GM18511 (cell line): ENCODE measurements around the gene SDR39U1.

ENCODE experiments used
- ATAC-seq: cut with Tn5 transposase; IDR thresholded peaks from one replicate; pipeline ENCODE4 v1.9.1; 2021; ENCODE audit warnings: mild to moderate bottlenecking, moderate library complexity; ENCODE audit not compliant: unreplicated experiment

Gene SDR39U1

DNA sequence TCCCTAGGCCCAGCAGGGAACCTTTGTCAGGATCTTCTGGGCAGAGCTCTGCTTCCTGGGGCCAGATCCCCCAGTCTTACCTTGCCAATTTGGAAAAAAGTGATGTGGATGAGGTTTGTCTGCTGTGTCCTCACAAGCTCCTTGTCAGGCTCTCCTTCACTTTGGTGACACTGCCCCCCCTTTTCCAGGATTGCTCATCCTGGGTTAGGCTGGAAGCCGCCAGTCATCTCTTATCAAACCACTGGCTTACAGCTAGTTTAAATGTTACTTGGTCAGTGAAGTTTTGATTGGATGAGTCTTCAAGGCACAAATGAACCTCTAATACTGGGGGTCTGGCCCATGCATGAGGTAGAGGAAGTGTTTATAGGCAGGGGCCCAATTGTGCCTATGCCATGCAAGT, 28.5 kb downstream of the SDR39U1 start:
- no peak for ATAC-seq

DNA sequence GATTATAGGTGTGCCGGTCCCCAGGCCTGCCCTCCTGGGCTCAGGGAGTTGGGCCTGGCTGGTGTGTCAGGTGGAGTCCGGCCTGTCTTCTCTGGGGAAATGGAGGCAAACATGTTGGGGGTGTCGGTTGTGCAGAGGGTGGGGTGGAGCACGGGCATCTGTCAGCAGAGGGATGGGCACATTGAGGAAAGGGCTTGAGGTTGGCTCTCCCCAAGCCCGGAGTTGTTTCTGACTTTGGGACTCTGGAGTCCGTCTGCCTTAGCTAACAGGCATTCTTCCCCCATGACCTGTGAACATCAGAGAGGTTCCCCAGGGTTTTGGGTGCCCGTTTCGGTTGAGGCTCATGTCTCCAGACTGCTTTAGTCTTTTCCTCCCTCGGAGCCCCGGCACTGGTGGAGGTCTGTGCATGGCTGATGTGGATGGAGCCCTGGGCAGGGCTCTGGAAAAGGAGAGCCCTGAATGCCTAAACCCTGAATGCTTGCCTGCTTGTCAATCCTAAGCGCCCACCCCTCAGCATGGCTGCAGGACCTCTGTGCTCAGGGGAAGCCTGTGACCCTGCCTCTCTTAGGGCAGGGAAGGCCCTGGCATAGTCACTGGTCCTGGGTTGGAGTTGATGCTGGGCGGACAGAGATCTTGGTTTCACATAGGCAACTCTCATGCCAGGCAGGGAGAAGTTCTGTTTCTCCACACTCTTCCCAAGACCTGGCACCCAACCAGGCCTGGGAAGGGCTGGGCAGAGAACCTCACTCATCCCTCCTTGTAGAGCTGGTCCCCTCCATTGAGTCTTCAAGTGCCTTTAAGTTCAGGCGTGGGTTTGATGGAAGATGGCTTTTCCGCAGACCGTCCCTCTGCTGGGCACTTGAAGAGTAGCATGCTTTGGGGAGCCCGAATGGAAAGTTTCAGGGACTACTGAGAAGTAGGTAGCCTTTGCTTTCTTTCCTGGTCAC, 30.9 kb downstream of the SDR39U1 start:
- ATAC-seq: peak; percentile 85

DNA sequence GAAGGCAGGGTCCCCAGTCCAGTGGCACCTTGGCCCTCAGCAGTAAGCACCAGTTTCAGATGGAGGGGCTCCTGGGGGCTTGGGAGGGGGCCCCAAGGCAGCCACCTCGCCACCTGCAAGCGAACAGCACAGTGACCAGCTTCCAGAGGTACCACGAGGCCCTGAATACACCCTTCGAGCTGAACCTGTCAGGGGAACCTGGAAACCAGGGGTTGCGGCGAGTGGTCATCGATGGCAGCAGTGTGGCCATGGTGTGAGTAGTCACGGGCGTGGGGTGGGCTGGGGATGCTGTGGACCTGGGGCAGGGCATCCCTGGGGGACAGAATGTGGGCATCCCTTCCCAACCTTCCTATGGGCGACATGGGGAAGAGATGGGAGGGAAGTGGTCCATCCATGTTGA, 32.6 kb downstream of the SDR39U1 start:
- ATAC-seq: no peak

DNA sequence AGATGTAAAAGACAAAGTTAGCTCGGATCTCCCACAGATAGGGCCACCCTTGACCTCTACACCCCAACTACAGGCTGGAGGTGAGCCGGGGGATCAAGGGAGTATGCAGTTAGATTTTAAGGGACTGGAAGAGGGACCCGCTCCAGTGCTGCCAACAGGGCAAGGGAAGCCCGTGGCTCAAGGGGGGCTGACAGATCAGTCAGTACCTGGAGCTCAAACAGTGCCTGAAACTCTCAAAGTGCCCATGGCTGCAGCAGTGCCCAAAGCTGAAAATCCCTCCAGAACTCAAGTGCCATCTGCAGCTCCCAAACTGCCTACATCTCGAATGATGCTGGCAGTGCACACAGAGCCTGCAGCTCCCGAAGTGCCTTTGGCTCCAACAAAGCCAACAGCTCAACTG, 33.4 kb downstream of the SDR39U1 start:
- no peak for ATAC-seq

DNA sequence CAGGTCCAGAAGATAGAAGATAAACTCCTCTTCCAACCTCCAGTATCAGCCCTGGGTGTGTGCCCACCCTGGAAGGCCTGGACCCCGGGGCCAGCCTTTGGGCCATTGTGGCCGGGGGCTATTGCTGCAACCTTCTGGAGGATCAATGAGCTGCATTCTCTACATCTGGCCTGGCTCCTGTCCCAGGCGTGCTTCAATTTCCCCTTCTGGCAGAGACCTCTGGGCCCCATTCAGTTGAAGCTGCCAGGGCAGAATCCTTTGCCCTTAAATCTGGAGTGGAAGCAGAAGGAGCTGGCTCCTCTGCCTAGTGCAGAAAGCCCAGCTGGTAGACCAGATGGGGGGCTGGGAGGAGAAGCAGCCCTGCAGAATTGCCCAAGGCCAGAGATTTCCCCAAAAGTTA, 33.8 kb downstream of the SDR39U1 start:
- no peak for ATAC-seq

DNA sequence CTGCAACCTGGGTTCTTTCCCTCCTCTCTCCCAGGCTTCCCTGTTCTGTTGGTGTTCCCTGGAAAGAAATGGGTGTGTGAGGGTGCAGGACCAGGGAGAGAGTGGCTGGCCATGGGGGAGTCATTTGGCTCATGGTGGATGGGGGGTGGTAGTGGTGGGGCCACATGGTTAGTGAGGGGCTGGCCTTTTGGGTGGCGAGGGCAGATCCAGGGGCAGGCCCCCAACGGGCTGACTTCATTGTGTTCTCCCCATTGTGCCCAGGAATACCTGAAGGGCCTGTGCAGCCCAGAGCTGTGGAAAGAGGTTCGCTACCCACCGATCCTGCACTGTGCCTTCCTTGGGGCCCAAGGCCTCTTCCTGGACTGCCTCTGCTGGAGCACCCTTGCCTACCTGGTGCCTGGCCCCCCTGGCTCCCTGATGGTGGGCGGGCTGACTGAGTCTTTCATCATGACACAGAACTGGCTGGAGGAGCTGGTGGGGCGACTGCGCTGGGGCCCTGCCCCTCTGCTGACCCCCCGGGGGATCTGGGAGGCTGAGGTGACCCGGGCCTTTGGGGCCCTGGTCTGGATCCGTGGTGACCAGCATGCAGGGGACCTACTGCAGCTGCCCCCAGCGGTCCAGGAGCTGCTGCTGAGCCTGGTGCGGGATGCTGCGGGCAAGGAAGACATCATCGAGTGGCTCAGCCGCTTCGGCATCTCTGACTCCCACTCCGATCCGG, 34.8 kb downstream of the SDR39U1 start:
- no peak for ATAC-seq

DNA sequence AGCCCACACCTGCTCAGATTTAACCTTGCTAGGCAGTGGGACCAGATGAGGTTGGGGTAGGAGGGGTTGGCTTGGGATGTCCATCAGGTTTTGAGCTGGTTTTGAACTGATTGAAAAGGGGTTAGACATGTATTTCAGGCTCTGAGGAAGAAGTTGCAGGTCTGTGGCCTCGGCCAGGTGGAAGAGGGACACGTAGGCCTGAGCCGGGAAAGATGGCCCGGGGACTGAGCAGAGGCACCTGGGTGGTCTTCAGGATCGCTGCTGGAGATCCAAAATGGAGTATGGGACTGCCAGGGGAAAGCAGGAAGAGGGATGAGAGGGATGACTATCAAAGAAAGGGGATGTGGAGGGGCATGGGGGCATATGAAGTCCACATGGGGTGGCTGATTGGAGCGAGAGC, 36.2 kb downstream of the SDR39U1 start:
- ATAC-seq: no peak

DNA sequence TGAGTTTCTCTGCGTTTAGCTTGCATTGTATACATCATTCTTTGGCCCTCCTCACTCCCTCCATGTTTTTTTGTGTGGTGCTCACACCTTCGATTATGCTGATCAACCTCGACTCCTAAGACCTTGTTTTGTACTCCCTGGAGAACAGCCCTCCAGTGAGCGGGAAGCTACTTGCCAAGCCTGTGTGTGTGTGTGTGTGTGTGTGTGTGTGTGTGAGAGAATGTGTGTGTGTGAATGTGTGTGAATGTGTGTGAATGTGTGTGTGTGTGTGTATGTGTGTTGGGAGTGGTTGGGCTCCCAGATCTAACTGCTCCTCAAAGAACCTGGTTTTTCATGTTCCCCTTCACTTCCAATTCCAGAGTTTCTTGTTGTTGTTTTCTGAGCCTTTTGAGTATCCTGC, 37.8 kb downstream of the SDR39U1 start:
- ATAC-seq: no peak

DNA sequence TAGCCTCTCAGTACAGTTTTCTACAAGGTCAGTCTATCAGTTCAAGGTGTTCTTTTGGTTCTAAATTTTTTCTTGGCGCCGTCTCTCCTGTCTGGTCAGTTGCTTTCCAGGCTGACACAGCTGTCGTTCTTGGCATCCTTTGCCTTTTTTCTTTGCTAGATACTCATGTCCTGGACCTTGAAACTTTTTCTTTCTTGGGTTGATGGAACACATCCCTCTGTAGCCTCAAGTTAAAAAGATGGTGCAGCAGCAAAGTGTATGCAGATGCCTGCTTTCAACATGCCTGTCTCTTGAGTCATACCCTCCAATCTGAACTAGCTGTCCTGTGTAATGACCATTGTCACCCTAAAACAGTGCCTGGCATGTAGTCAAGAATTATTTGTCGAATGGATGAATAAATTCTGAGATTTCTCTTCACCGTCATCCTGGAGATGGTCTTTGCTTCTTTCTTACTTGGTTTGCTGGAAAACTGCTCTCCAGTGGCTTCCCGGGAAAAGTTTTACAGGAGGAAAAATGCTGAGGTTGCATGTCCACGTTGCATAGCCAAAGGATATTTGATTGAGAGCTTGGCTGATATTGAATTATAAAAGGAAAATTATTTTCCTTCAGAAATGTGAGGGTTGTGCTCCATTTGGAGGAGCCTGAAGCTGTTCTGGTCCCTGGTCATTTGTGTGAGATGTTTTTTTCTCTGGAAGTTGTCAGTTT, 39.1 kb downstream of the SDR39U1 start:
- no peak for ATAC-seq

DNA sequence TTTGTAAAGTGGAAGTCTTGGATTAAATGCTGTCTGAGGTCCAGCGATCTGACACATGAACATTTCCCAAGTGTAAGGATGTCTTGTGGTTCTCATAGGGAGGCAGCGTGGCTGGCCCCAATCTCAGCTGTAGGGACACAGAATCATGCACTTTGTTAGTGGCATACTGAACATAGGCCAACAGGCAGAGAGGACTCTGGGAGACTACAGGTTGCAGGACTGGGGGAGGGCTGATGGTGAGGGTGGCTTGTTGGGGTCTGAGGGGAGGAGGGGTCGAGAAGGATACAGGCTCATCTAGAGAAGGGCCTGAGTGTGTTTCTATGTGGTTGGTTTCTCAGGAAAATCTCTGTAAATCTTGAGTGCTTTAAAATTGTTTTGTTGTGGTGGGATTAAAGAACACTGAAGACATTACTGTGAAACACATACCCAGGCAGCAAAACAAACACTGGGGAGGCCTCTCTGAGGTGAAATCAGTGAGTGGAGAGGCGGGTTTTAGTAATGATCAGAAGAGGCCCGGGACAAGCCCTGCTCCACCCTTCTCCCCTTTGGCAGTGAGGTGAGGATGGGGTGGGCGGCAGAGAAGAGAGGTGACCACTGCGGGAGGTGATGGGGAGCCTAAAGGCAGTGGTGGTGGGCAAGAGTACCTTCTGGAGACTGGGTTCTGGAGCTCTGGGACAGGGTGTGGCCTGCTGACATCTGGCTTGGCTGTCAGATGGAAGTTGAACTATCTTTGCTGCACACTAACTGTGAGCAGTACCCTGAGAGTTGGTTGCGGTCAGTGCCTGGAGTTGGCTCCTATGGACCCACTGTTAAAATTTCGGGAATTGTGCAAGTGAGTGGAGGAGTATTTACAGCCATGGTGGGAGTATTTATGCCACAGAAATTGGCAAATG, 40.5 kb downstream of the SDR39U1 start:
- no peak for ATAC-seq

DNA sequence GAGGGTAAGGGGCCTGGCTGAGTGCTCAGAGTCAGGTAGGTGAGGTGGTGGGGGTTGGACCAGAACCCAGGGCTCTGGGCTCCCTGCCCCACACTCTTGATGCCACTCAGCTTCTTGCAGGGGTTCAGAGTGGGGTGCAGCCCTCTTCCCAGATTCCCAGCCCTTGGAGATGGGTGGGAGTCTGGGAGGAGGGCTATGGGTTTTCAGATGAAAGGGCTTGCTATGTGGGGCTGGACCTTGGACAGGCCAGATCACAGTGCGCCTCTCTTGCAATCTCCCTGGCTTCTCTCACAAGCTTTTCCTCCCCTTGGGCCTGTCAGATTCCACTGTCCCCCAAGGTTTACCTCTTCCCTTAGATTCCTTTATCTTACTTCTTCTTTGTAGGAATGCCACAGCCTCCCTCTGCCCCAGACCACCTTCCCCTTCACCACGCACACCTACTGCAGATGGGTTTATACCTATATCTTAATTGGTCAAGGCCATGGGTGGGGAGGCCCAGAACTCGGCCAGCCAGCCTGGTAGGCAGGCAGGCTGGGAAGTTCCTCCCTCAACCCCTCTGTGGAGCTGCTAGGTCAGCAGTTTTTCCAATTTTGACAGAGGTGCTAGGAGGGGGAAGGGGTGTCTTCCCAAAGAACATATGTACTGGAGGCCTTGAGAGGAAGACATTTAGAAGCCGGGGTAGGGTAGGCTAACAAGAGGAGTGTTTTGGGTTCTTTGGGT, 42.4 kb downstream of the SDR39U1 start:
- no peak for ATAC-seq

DNA sequence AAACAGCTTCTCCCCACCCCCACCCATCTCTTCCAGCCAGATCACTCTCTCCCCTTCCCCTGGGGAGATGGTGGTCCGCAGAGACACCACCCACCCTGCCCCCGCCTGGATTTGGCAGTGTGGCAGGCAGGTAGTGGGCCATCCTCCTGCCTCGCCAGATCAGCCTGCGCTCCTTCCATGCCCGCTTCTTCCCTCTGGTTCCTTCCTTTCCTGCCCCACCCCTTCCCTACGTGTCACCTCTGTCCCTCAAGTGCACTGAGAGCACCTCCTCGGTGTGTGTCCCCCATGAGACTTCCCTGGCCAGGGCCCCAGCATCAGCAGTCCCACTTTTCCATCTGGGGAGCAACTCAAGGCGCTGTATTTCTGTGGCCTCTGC, 43.1 kb downstream of the SDR39U1 start:
- ATAC-seq: no peak

DNA sequence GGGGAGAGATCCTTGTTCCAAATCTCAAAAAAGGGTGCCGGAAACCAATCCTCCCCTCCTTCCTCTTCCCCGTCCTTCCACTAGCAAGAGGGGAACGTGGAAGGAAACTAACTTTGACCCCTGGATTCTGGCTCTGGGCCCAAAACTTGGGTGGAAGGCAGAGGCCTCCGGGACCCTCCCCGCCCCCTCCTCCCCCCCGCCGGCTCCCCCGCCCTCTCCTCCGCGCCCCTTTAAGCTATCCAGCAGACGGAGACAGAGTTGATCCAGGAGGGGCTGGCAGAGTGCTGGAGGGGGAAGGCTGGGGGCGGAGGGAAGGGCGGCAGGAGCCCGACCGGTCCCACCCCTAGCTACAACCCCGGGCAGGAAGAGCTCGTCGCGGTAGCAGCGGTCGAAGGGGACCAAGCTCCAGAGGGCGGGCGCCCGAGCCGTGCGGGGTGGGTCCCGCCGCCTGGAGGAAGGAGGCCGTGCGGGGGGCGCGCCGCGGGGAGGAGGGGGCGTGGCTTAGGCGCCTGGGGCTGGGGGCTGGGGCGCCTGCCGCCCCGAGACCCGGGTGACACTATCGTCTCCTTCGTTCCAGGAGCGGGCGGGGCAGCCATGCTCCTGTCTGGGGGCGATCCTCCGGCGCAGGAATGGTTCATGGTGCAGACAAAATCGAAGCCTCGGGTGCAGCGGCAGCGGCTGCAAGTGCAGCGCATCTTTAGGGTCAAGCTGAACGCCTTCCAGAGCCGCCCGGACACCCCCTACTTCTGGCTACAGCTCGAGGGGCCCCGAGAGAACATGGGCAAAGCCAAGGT, 43.7 kb downstream of the SDR39U1 start, which contains the start of gene NYNRIN:
Gene NYNRIN, plus strand, starts transcription at position 351 of the 794 bp plus-strand sequence. Its CDS starts 244 bp downstream, at position 595.
- ATAC-seq: no peak

DNA sequence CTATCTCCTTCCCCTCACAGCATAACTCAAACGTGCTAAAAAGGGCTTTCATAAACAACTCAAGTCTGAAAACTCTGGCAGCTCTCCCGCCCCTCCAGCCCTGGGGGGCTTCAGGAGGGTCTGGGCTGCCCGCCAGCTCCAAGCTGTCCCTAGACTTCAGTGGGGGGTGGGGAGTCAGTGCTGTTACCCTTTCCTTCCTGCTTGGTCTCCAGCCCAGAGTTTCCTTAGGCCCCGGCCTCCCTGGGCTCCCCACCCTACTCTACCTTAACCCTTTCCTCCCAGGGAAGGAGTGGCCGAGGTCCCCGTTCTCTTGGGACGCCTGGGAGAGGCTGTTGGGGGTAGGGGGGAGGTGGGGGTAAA, 44.3 kb downstream of the SDR39U1 start:
- ATAC-seq: no peak

DNA sequence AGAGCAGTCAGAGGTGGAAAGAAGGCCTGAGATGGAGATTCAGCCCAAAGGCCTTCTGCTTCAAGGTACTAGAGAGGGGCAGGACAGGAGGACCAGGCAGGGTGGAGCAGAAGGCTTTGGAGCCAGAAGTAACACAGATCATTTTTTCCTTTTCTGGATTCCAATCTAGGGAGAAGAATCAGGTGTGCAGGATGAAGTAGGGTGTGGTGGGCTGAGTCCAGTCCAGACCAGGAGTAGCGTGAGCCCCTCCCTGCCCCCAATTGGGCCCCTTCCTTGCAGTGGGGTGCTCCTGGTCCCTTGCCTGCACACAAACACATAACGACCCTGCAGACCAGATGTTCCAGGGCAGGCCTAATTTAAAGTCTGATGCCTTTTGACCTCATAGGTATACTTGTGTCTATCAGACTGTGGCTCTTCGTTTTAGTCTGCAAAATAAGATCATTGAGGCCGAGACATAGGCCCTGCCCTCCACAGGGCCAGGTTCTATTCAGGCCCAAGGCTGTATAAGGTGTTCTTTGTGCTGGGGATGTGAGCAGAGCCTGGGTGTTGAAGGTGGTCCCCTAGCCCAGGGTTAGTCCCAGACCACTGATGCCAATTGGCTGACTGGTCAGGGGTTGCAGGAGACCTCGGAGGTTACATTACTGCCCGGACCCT, 44.8 kb downstream of the SDR39U1 start:
- no peak for ATAC-seq

DNA sequence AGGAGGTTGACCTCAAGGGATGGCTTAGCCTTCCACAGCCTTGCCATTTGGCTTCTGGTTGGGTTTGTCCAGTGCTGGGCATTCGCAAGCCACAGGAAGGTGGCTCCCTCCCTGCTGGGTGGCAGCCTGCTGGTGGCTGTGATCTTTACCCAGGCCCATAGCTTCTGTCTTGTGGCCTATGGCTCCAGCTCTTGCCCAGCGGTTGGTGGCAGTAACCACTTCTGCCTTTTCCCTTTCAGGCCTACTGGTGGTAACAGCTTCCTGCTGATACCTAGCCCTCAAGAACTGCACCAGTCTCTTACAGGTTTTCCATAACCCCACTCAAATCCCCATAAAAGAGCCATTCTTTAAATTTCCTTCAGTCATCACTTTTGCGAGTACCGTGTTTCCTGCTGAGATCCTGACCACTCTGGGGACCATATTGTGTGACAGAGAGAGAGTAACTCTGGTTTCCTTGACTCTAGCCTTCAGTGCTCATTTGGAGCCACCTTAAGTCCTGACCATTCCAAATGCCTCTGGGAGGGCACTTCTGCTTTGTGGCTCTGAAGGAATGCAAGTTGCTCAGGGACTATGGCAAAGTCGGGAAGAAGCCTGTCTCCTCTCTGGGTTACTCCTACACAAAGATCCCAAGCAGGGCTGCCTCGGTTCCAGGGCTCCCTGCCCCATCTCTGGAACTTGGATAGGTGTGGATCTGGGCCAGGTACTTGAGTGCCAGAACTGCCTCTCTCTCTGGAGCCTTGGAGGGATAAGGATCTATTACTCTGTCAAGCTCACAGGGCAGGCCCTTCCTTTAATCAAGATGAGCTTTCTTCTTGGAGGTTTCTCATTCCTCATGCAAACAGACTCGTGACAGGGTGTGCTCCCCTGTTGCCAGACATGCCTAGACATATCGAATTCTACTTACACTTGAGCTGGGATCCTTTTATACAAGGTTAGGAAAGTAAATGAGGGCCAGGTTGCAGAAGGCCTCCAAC, 46.7 kb downstream of the SDR39U1 start:
- no peak for ATAC-seq

DNA sequence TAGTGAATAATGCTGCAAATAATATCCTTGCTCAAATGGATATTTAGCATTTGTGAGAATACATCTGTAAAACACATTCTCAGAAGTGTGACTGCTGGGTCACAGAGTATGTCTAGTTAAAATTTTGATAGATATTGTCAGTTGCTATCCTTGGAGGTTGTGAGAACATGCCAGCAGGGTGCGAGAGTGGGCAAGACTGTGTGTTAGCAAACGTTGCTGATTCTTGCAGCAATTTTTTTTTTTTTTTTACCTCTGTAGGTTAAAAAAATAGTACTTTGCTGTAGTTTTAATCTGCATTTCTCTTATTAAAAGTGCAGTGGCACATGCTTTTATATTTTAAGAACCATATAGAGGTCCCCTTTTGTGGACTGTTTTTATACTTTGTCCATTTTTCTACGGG, 48.3 kb downstream of the SDR39U1 start:
- no peak for ATAC-seq
